Smooth muscle cell (in vitro differentiated cells): Measurements from ENCODE around the gene FCN1. TPM values are rescaled to one million over a fixed set of nuclear protein-coding genes. Genes with fewer than 3 reads are reported as not detected.

Experiments used
- DNase-seq: peaks from one replicate; lab custom pipeline; 2025; ENCODE audit not compliant: unreplicated experiment; lab: John Stamatoyannopoulos, UW
- H2AFZ ChIP-seq: fragments of 200-600 bp; sonication (generic); 2 replicates; pipeline ENCODE4 v1.6.0; 2016; ENCODE audit warnings: antibody characterized with exemption, low read depth, mild to moderate bottlenecking
- H3F3A ChIP-seq: fragments of 200-600 bp; sonication (generic); 2 replicates; pipeline ENCODE4 v1.6.0; 2017; ENCODE audit warnings: antibody characterized with exemption, low read depth
- H3K27ac ChIP-seq: fragments of 200-600 bp; sonication (generic); 2 replicates; pipeline ENCODE4 v1.5.1; 2016; ENCODE audit warnings: low read depth, mild to moderate bottlenecking
- H3K27me3 ChIP-seq: fragments of 200-600 bp; sonication (generic); 2 replicates; pipeline ENCODE4 v1.6.1; 2016; ENCODE audit warnings: low read depth, mild to moderate bottlenecking
- H3K36me3 ChIP-seq: fragments of 200-600 bp; sonication (generic); 2 replicates; pipeline ENCODE4 v1.5.1; 2016; ENCODE audit warnings: low read depth
- H3K4me1 ChIP-seq: fragments of 200-600 bp; sonication (generic); 2 replicates; pipeline ENCODE4 v1.5.1; 2016; ENCODE audit warnings: low read depth
- H3K4me2 ChIP-seq: fragments of 200-600 bp; sonication (generic); 2 replicates; pipeline ENCODE4 v1.6.0; 2016; ENCODE audit warnings: mild to moderate bottlenecking
- H3K4me3 ChIP-seq: fragments of 200-600 bp; sonication (generic); 2 replicates; pipeline ENCODE4 v1.5.1; 2016; ENCODE audit warnings: mild to moderate bottlenecking
- H3K79me2 ChIP-seq: fragments of 200-600 bp; sonication (generic); 2 replicates; pipeline ENCODE4 v1.6.0; 2016; ENCODE audit warnings: low read depth, mild to moderate bottlenecking
- H3K9ac ChIP-seq: fragments of 200-600 bp; sonication (generic); 2 replicates; pipeline ENCODE4 v1.6.0; 2016; ENCODE audit warnings: low read depth
- H3K9me3 ChIP-seq: fragments of 200-600 bp; sonication (generic); replicated peaks from 2 replicates; pipeline ENCODE4 v1.5.1; 2016; ENCODE audit warnings: low read depth
- H4K20me1 ChIP-seq: fragments of 200-600 bp; sonication (generic); 2 replicates; pipeline ENCODE4 v1.6.0; 2016; ENCODE audit warnings: low read depth
- CTCF ChIP-seq: fragments of 200-600 bp; sonication (generic); IDR thresholded peaks from 2 replicates; pipeline ENCODE4 v1.5.1; 2017; ENCODE audit warnings: borderline replicate concordance, mild to moderate bottlenecking, antibody characterized with exemption; ENCODE audit not compliant: insufficient read depth, poor library complexity, severe bottlenecking
- WGBS: methylation state at CpG from one replicate; pipeline ENCODE4 v1.1.7; 2016; ENCODE audit warnings: low lambda C conversion rate; 5-methylcytosine and 5-hydroxymethylcytosine counted together
- polyA plus RNA-seq: library from polyadenylated mRNA; unstranded; fragments of >200 nt; fragmentation: Nextera tagmentation; extraction: Ambion mirVana; gene quantifications from 2 replicates; pipeline ENCODE4 v1.2.1, GENCODE V29; 2016
- total RNA-seq: library from RNA; depleted of rRNA; stranded (reverse); fragments of >200 nt; gene quantifications from 2 replicates; pipeline ENCODE4 v1.2.3, GENCODE V29; 2014

Gene FCN1
- total and polyA plus RNA-seq, 2 experiments from 2014 or later = 0.13 TPM; not detected in 1

- no peaks in the 10 kb centered on the region for H3K9me3 ChIP-seq
- no peaks in the 10 kb centered on the region for H4K20me1 ChIP-seq
- H3K4me3 ChIP-seq = no peak overlapping the region
- H3K9ac ChIP-seq = no peak overlapping the region
- no peaks in the 10 kb centered on the region for H3F3A ChIP-seq
- DNase-seq = no peak
- no peak overlapping the region for H2AFZ ChIP-seq
- no peak for TF ChIP-seq CTCF
- H3K4me1 ChIP-seq = no peaks in the 10 kb centered on the region
- H3K4me2 ChIP-seq = no peak overlapping the region
- 92% methylated on average over 10 of the region's 10 CpGs for WGBS
- peaks cover 4% of the 10 kb centered on the region for H3K27me3 ChIP-seq
- H3K27ac ChIP-seq = no peak overlapping the region
- no peaks in the 10 kb centered on the region for H3K79me2 ChIP-seq
- no peaks in the 10 kb centered on the region for H3K36me3 ChIP-seq
These were observed 934 bp upstream of the FCN1 start for GRCh38 chr9:134918646-134919045.

DNA sequence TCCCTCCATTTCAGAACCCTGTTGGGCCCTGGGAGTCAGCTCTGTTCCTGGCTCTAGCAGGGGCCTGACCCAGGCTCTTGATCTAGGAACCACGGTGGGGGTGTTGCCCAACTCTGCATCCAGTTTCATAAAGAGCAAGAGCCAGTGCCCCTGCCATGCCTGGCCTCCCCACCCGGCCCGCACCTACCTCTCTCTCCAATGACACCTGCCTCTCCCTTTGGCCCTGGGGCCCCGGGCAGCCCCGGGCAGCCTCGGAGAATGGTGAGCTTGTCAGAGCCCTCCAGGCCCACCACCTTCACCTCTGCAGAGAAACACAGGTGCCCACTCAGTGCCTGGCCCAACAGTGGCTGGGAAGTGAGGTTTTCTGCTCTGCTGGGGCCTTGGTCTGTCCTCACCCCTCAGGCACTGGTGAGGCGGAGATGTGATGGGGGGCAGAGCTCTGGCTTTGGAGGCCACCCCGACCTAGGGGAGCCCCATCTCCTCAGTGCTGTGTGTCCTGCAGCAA lies 1.5 kb downstream of the FCN1 start:
- Histone ChIP-seq H3K4me1 (no peaks in the 10 kb centered on the region), H3K9ac (no peak overlapping the region), H3K4me3 (no peak overlapping the region), H3K27ac (no peak overlapping the region), H3K36me3 (no peaks in the 10 kb centered on the region), H4K20me1 (no peaks in the 10 kb centered on the region), H3K4me2 (no peak overlapping the region), H2AFZ (no peak overlapping the region), H3K27me3 (peaks cover 2% of the 10 kb centered on the region), H3F3A (no peaks in the 10 kb centered on the region), H3K79me2 (no peaks in the 10 kb centered on the region), H3K9me3 (no peaks in the 10 kb centered on the region)
- DNase-seq = no peak
- 93% methylated on average over 8 of the region's 8 CpGs for WGBS
- no peak for TF ChIP-seq CTCF

- Histone ChIP-seq H3K36me3 (no peaks in the 10 kb centered on the region), H3K9me3 (no peaks in the 10 kb centered on the region), H3K9ac (no peak overlapping the region), H3K4me3 (no peak overlapping the region), H3K27ac (no peak overlapping the region), H3K27me3 (no peaks in the 10 kb centered on the region), H3K4me2 (no peak overlapping the region), H3K79me2 (no peaks in the 10 kb centered on the region), H3K4me1 (no peaks in the 10 kb centered on the region), H4K20me1 (no peaks in the 10 kb centered on the region), H2AFZ (no peak overlapping the region), H3F3A (no peaks in the 10 kb centered on the region)
- 87% methylated on average over 24 of the region's 26 CpGs for WGBS
- no peak for TF ChIP-seq CTCF
- no peak for DNase-seq
These were observed 2.4 kb downstream of the FCN1 start for GRCh38 chr9:134915046-134915985.
